Middle frontal gyrus (tissue), 1 donor: Measurements from ENCODE around the gene ANXA6.

Experiments
- DNase-seq: peaks from one replicate; pipeline ENCODE4 v3.0.0-alpha.2; 2015; ENCODE audit warnings: low spot score; ENCODE audit errors: extremely low spot score

ANXA6 gene

GRCh38 chr5:151105561-151105960 is 52.0 kb downstream of the ANXA6 start:
- no peak for DNase-seq

GRCh38 chr5:151104795-151105194 is 52.8 kb downstream of the ANXA6 start:
- DNase-seq = no peak

- DNase-seq = no peak
Measured at GRCh38 chr5:151101746-151102145, 55.8 kb downstream of the ANXA6 start.

GRCh38 chr5:151101151-151101550 is 56.4 kb downstream of the ANXA6 start:
- no peak for DNase-seq

- no peak for DNase-seq
Measured at GRCh38 chr5:151100681-151101080, 56.9 kb downstream of the ANXA6 start.

- DNase-seq = no peak
Measured at GRCh38 chr5:151098768-151099121, 58.8 kb downstream of the ANXA6 start.

- DNase-seq = no peak
Measured at GRCh38 chr5:151097820-151098767, 59.5 kb downstream of the ANXA6 start.

GRCh38 chr5:151097061-151097460 is 60.5 kb downstream of the ANXA6 start:
- DNase-seq = no peak

- DNase-seq = no peak
Measured at GRCh38 chr5:151096001-151096373, 61.6 kb downstream of the ANXA6 start.

- DNase-seq = no peak
Measured at GRCh38 chr5:151095341-151096000, 62.1 kb downstream of the ANXA6 start.

GRCh38 chr5:151094852-151095245 is 62.7 kb downstream of the ANXA6 start:
- no peak for DNase-seq

GRCh38 chr5:151094030-151094851 is 63.3 kb downstream of the ANXA6 start:
- no peak for DNase-seq

GRCh38 chr5:151093476-151093889 is 64.1 kb downstream of the ANXA6 start:
- DNase-seq = no peak

- no peak for DNase-seq
Measured at GRCh38 chr5:151092762-151093161, 64.8 kb downstream of the ANXA6 start.

- no peak for DNase-seq
Measured at GRCh38 chr5:151089726-151090125, 67.9 kb downstream of the ANXA6 start.

GRCh38 chr5:151088986-151089385 is 68.6 kb downstream of the ANXA6 start:
- DNase-seq = no peak

- no peak for DNase-seq
Measured at GRCh38 chr5:151087486-151087885, 70.1 kb downstream of the ANXA6 start.

GRCh38 chr5:151086905-151087360 is 70.6 kb downstream of the ANXA6 start:
- DNase-seq = no peak

- DNase-seq = no peak
Measured at GRCh38 chr5:151086192-151086869, 71.2 kb downstream of the ANXA6 start.

- DNase-seq = no peak
Measured at GRCh38 chr5:151085517-151086041, 72.0 kb downstream of the ANXA6 start.

- no peak for DNase-seq
Measured at GRCh38 chr5:151084363-151084762, 73.2 kb downstream of the ANXA6 start.
